CD4-positive, alpha-beta T cell (primary cell): ENCODE measurements around the gene FYB1. TPM values are rescaled to one million over a fixed set of nuclear protein-coding genes. Genes with fewer than 3 reads are reported as not detected.

Source experiments
- ATAC-seq: fragments of 200-7000 bp; cut with Tn5 transposase; one replicate; pipeline ENCODE4 v1.10.0; 2022; ENCODE audit warnings: mild to moderate bottlenecking; ENCODE audit not compliant: poor library complexity
- CTCF ChIA-PET: fragments of 350-600 bp; sonication (Branson Sonifier 250); formaldehyde crosslinking; loops from one replicate; lab custom pipeline; 2021; ENCODE audit warnings: antibody characterized with exemption, inconsistent platforms; lab: Charles Lee
- POLR2A ChIA-PET: fragments of 350-600 bp; sonication (Branson Sonifier 250); formaldehyde crosslinking; loops from one replicate; lab custom pipeline; 2021; ENCODE audit warnings: antibody characterized with exemption, inconsistent platforms; lab: Charles Lee
- DNase-seq, 14 experiments: peaks; one replicate each; pipeline ENCODE4 v3.0.0-alpha.2; 2013 to 2020; ENCODE audit warnings: mixed read lengths in 2 of 14
- H3K27ac ChIP-seq, 2 donors: one replicate each; pipeline versions ENCODE4 v1.5.1 to v1.7.0; 2013; ENCODE audit warnings: low read length in 2 of 2, low read depth in 1 of 2, mild to moderate bottlenecking in 1 of 2
- H3K27me3 ChIP-seq, 2 experiments: 1 replicate in 1 of 2; 2 replicates in 1 of 2; pipeline versions ENCODE4 v1.6.1 to v1.7.0; 2013; ENCODE audit warnings: low read length in 2 of 2, control low read depth in 1 of 2, mild to moderate bottlenecking in 1 of 2, moderate library complexity in 1 of 2; ENCODE audit not compliant: insufficient read depth in 2 of 2, control insufficient read depth in 1 of 2
- H3K36me3 ChIP-seq: one replicate; pipeline ENCODE4 v1.6.1; 2013; ENCODE audit warnings: low read length, control low read depth; ENCODE audit not compliant: insufficient read depth
- H3K4me1 ChIP-seq: one replicate; pipeline ENCODE4 v1.6.1; 2013; ENCODE audit warnings: low read length, control low read depth; ENCODE audit not compliant: insufficient read depth
- H3K4me3 ChIP-seq: one replicate; pipeline ENCODE4 v1.5.1; 2013; ENCODE audit warnings: mild to moderate bottlenecking, low read length, moderate library complexity
- H3K9me3 ChIP-seq, 2 experiments: 1 replicate in 1 of 2; 2 replicates in 1 of 2; pipeline versions ENCODE4 v1.6.1 to v1.7.0; 2013; ENCODE audit warnings: low read length in 2 of 2, mild to moderate bottlenecking in 2 of 2, control low read depth in 1 of 2, moderate library complexity in 1 of 2; ENCODE audit not compliant: control insufficient read depth in 1 of 2, insufficient read depth in 1 of 2
- H3K27ac Mint-ChIP-seq: one replicate; pipeline ENCODE4 v1.8.0; 2020; ENCODE audit warnings: mixed read lengths
- H3K27me3 Mint-ChIP-seq: one replicate; pipeline ENCODE4 v1.8.0; 2021; ENCODE audit warnings: mixed read lengths
- H3K36me3 Mint-ChIP-seq: one replicate; pipeline ENCODE4 v1.8.0; 2021; ENCODE audit warnings: low read depth, mixed read lengths
- H3K4me1 Mint-ChIP-seq: one replicate; pipeline ENCODE4 v1.8.0; 2021; ENCODE audit warnings: low read depth, mixed read lengths
- H3K4me3 Mint-ChIP-seq: one replicate; pipeline ENCODE4 v1.8.0; 2020; ENCODE audit warnings: mild to moderate bottlenecking, mixed read lengths
- H3K9me3 Mint-ChIP-seq: one replicate; pipeline ENCODE4 v1.8.0; 2020; ENCODE audit warnings: mixed read lengths
- CTCF ChIP-seq: fragments of 200-600 bp; IDR thresholded peaks from one replicate; pipeline ENCODE4 v1.8.0; 2022; ENCODE audit warnings: antibody characterized with exemption, mild to moderate bottlenecking
- intact Hi-C, 2 experiments: fragments of 100-400 bp; cut with DNase I in 1 of 2; cut with micrococcal nuclease in 1 of 2; formaldehyde crosslinking; loops; one replicate each; pipeline versions ENCODE4 v1.15.1 to v1.9.0; 2023 to 2025; cut with DNase I, micrococcal nuclease
- total RNA-seq, 174 experiments: library from RNA in 2 of 174; stranded (reverse) in 2 of 174; gene quantifications; one replicate each; pipeline ENCODE4 v1.2.3 and lab custom pipeline; 2021 to 2026

Gene FYB1
- total RNA-seq, 2 experiments from 2014 or later: 478 to 497 TPM

- Mint-ChIP-seq H3K4me1 (peaks cover 42% of the 10 kb centered on the region), H3K4me3 (peak overlapping the region; percentile 63), H3K9me3 (no peaks in the 10 kb centered on the region), H3K27ac (peak overlapping the region; percentile 100), H3K36me3 (peaks cover 26% of the 10 kb centered on the region), H3K27me3 (peaks cover 18% of the 10 kb centered on the region)
- Histone ChIP-seq H3K27ac (no peak overlapping the region), H3K4me1 (no peaks in the 10 kb centered on the region), H3K4me3 (no peak overlapping the region), H3K9me3 (no peaks in the 10 kb centered on the region), H3K27me3 (peaks cover 6 to 43% of the 10 kb centered on the region in 2 experiments), H3K36me3 (no peaks in the 10 kb centered on the region)
- ChIA-PET POLR2A (interaction anchor here (0.8 kb wide), 1 partner anchor 471 kb away, joined by 3 read pairs; no protein-coding TSS in a partner anchor), CTCF (no interaction called here)
- ATAC-seq (no peak), DNase-seq (peak in 3 of 14 experiments; percentile 31 to 44 (median 35))
- no peak for TF ChIP-seq CTCF
- intact Hi-C loops: no loop called here
These were observed 142.3 kb downstream of the FYB1 start for GRCh38 chr5:39076757-39077728.

- DNase-seq: no peak
- H3K27me3 Mint-ChIP-seq: peaks cover 17% of the 10 kb centered on the region
- H3K36me3 Mint-ChIP-seq: peaks cover 35% of the 10 kb centered on the region
- H3K4me1 Mint-ChIP-seq: peaks cover 50% of the 10 kb centered on the region
- Histone ChIP-seq H3K36me3 (no peaks in the 10 kb centered on the region), H3K27me3 (peaks cover 6 to 35% of the 10 kb centered on the region in 2 experiments), H3K4me3 (no peak overlapping the region), H3K4me1 (no peaks in the 10 kb centered on the region), H3K9me3 (no peaks in the 10 kb centered on the region), H3K27ac (no peak overlapping the region)
- ChIA-PET CTCF (interaction anchor here (1.6 kb wide), 1 partner anchor 24 kb away, joined by 3 read pairs; no protein-coding TSS in a partner anchor), POLR2A (interaction anchor here (0.8 kb wide), 1 partner anchor 471 kb away, joined by 3 read pairs; no protein-coding TSS in a partner anchor)
- H3K4me3 Mint-ChIP-seq: peak overlapping the region; percentile 63
- H3K9me3 Mint-ChIP-seq: no peaks in the 10 kb centered on the region
- ATAC-seq: no peak
- intact Hi-C loops: no loop called here
- no peak for TF ChIP-seq CTCF
- H3K27ac Mint-ChIP-seq: peak overlapping the region; percentile 100
These were observed 143.1 kb downstream of the FYB1 start for GRCh38 chr5:39076101-39076756.

GRCh38 chr5:39074017-39074814, 145.1 kb downstream of the FYB1 start, which contains the start of gene RICTOR:
Gene RICTOR, minus strand, starts transcription at chr5:39074399. Its CDS starts 22 bp downstream, at chr5:39074377.
- POLR2A ChIA-PET: interaction anchor here (0.6 to 1.9 kb wide), 11 partner anchors 12 to 144 kb away, joined by 3 to 10 read pairs (median 5); no protein-coding TSS in a partner anchor
- peak within 1 kb of the TSS; percentile 100 for H3K27ac Mint-ChIP-seq
- peak within 1 kb of the TSS; percentile 85 for H3K4me3 ChIP-seq
- H3K4me1 ChIP-seq: no peaks in the 10 kb centered on the region
- H3K9me3 ChIP-seq: no peaks in the 10 kb centered on the region
- peaks cover 65% of the 10 kb centered on the region for H3K4me1 Mint-ChIP-seq
- peaks cover 12% of the 10 kb centered on the region for H3K36me3 ChIP-seq
- DNase-seq: peak; percentile 85 to 95 (median 89)
- H3K9me3 Mint-ChIP-seq: no peaks in the 10 kb centered on the region
- peaks cover 11% of the 10 kb centered on the region for H3K27me3 Mint-ChIP-seq
- ATAC-seq: peak; percentile 62
- TF ChIP-seq CTCF: no peak
- peaks cover 2 to 18% of the 10 kb centered on the region in 2 experiments for H3K27me3 ChIP-seq
- peaks cover 50% of the 10 kb centered on the region for H3K36me3 Mint-ChIP-seq
- CTCF ChIA-PET: no interaction called here
- intact Hi-C loops: loop anchor here (5.0 kb wide), 3 partner anchors 67 to 128 kb away; no protein-coding TSS in a partner anchor
- peak within 1 kb of the TSS; percentile 100 for H3K4me3 Mint-ChIP-seq
- peak within 1 kb of the TSS; percentile 84 to 97 for H3K27ac ChIP-seq
